Brain microvascular endothelial cell (primary cell): ENCODE results near the gene THSD8.

Experiments used
- DNase-seq: peaks from one replicate; pipeline ENCODE4 v3.0.0-alpha.2; 2020
- H3K27ac ChIP-seq: fragments of 250-450 bp; sonication (Bioruptor Pico); 2 replicates; pipeline ENCODE4 v1.5.1; 2020; ENCODE audit warnings: mild to moderate bottlenecking, moderate library complexity
- H3K27me3 ChIP-seq: fragments of 250-450 bp; sonication (Bioruptor Pico); replicated peaks from 2 replicates; pipeline ENCODE4 v1.5.1; 2020; ENCODE audit warnings: mild to moderate bottlenecking
- H3K36me3 ChIP-seq: fragments of 250-450 bp; sonication (Bioruptor Pico); replicated peaks from 2 replicates; pipeline ENCODE4 v1.5.1; 2020; ENCODE audit warnings: mild to moderate bottlenecking
- H3K4me3 ChIP-seq: 2 replicates; pipeline ENCODE4 v1.5.1; 2011; ENCODE audit warnings: low read depth, mild to moderate bottlenecking, control low read depth, low read length, moderate library complexity
- in situ Hi-C: cut with HindIII; loops from 2 replicates; pipeline ENCODE4 v1.10.0; 2017; ENCODE audit warnings: low sequenced_read_pairs, low pct_ligation_motif_present
- TF ChIP-seq, protein P1 (sequence below): IDR thresholded peaks from 2 replicates; pipeline ENCODE4 v1.5.1; 2011; ENCODE audit warnings: low read depth, mild to moderate bottlenecking, moderate library complexity, low read length, control low read depth, inconsistent platforms; ENCODE audit errors: missing control alignments

Gene THSD8

DNA sequence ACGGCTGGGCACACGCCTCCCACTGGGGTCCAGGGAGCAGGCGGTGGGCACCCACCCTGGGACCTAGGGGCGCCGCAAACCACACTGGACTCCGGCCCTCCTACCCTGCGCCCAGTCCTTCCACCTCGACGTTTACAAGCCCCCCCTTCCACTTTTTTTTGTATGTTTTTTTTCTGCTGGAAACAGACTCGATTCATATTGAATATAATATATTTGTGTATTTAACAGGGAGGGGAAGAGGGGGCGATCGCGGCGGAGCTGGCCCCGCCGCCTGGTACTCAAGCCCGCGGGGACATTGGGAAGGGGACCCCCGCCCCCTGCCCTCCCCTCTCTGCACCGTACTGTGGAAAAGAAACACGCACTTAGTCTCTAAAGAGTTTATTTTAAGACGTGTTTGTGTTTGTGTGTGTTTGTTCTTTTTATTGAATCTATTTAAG, 9.0 kb upstream of the THSD8 start:
- TF ChIP-seq, protein P1, sequence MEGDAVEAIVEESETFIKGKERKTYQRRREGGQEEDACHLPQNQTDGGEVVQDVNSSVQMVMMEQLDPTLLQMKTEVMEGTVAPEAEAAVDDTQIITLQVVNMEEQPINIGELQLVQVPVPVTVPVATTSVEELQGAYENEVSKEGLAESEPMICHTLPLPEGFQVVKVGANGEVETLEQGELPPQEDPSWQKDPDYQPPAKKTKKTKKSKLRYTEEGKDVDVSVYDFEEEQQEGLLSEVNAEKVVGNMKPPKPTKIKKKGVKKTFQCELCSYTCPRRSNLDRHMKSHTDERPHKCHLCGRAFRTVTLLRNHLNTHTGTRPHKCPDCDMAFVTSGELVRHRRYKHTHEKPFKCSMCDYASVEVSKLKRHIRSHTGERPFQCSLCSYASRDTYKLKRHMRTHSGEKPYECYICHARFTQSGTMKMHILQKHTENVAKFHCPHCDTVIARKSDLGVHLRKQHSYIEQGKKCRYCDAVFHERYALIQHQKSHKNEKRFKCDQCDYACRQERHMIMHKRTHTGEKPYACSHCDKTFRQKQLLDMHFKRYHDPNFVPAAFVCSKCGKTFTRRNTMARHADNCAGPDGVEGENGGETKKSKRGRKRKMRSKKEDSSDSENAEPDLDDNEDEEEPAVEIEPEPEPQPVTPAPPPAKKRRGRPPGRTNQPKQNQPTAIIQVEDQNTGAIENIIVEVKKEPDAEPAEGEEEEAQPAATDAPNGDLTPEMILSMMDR: no peak
- Histone ChIP-seq H3K27me3 (no peaks in the 10 kb centered on the region), H3K4me3 (peak overlapping the region; percentile 98), H3K27ac (peak overlapping the region; percentile 89), H3K36me3 (peaks cover 2% of the 10 kb centered on the region)
- in situ Hi-C loops: no loop called here
- no peak for DNase-seq

GRCh38 chr19:12793290-12794195, 8.3 kb upstream of the THSD8 start:
- peaks cover 2% of the 10 kb centered on the region for H3K36me3 ChIP-seq
- DNase-seq: peak; percentile 79
- peak overlapping the region; percentile 98 for H3K4me3 ChIP-seq
- no peaks in the 10 kb centered on the region for H3K27me3 ChIP-seq
- in situ Hi-C loops: no loop called here
- peak overlapping the region; percentile 89 for H3K27ac ChIP-seq
- TF ChIP-seq, protein P1: no peak

- H3K27ac ChIP-seq: peak overlapping the region; percentile 89
- in situ Hi-C loops: no loop called here
- no peak for DNase-seq
- H3K36me3 ChIP-seq: peaks cover 8% of the 10 kb centered on the region
- no peaks in the 10 kb centered on the region for H3K27me3 ChIP-seq
- TF ChIP-seq, protein P1: no peak
- peak overlapping the region; percentile 98 for H3K4me3 ChIP-seq
Measured at GRCh38 chr19:12794196-12794941, 7.5 kb upstream of the THSD8 start.

DNA sequence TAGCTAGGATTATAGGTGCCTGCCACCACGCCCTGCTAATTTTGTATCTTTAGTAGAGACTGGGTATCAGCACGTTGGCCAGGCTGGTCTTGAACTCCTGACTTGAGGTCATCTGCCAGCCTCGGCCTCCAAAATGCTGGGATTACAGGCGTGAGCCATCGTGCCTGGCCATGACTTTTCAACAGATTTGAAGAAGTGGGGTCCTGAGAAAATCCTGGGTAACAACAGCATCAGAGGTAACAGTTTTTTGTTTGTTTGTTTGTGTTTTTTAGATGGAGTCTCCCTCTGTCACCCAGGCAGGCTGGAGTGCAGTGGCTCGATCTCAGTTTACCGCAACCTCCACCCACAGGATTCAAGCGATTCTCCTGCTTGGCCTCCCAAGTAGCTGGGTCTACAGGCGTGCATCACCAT, 6.9 kb upstream of the THSD8 start:
- no peak overlapping the region for H3K27ac ChIP-seq
- in situ Hi-C loops: no loop called here

GRCh38 chr19:12796146-12797071, 5.5 kb upstream of the THSD8 start:
- Histone ChIP-seq H3K4me3 (no peak overlapping the region), H3K27me3 (no peaks in the 10 kb centered on the region), H3K36me3 (peaks cover 18% of the 10 kb centered on the region), H3K27ac (no peak overlapping the region)
- peak; percentile 58 for DNase-seq
- in situ Hi-C loops: no loop called here
- TF ChIP-seq, protein P1: peak; percentile 94

More for the DNA sequence above, 6.9 kb upstream of the THSD8 start:
- H3K36me3 ChIP-seq: peaks cover 13% of the 10 kb centered on the region
- H3K27me3 ChIP-seq: no peaks in the 10 kb centered on the region
- no peak overlapping the region for H3K4me3 ChIP-seq
- no peak for DNase-seq
- TF ChIP-seq, protein P1: no peak
